GM12873 (cell line): ENCODE results near the gene PGLYRP4.

Experiments used
- CTCF ChIP-seq: IDR thresholded peaks from 2 replicates; pipeline ENCODE4 v1.5.1; 2012; ENCODE audit warnings: low read depth, mild to moderate bottlenecking, moderate library complexity, low read length, control low read depth; ENCODE audit not compliant: insufficient read depth; ENCODE audit errors: missing control alignments

PGLYRP4 gene

GRCh38 chr1:153324912-153325311 is 23.7 kb downstream of the PGLYRP4 start:
- TF ChIP-seq CTCF, result no peak

- no peak for TF ChIP-seq CTCF
Observed at GRCh38 chr1:153322568-153322967, 26.1 kb downstream of the PGLYRP4 start.

- TF ChIP-seq CTCF, result no peak
Observed at GRCh38 chr1:153313288-153313687, 35.4 kb downstream of the PGLYRP4 start.

GRCh38 chr1:153312570-153313186 is 36.0 kb downstream of the PGLYRP4 start, which contains the start of gene PGLYRP3:
PGLYRP3 (minus strand) TSS chr1:153312952; CDS start chr1:153310665, 2,287 bp downstream.
- TF ChIP-seq CTCF, result peak; percentile 11

GRCh38 chr1:153310526-153310925 is 38.1 kb downstream of the PGLYRP4 start:
- no peak for TF ChIP-seq CTCF

GRCh38 chr1:153309441-153309840 is 39.2 kb downstream of the PGLYRP4 start:
- TF ChIP-seq CTCF, result no peak

- no peak for TF ChIP-seq CTCF
Observed at GRCh38 chr1:153308540-153308939, 40.1 kb downstream of the PGLYRP4 start.

GRCh38 chr1:153307221-153307600 is 41.4 kb downstream of the PGLYRP4 start:
- TF ChIP-seq CTCF, result no peak
